Tibial nerve (tissue), 3 donors: ENCODE results near the gene ETNK2.

Experiments
- EP300 ChIP-seq, 2 donors: sonication (generic); formaldehyde crosslinking; IDR thresholded peaks; one replicate each; pipeline ENCODE4 v1.6.1; 2017; ENCODE audit warnings: antibody characterized with exemption in 2 of 2, mild to moderate bottlenecking in 1 of 2
- POLR2A ChIP-seq, 2 donors: fragments of 450-650 bp; IDR thresholded peaks; one replicate each; pipeline ENCODE4 v1.6.1; 2017; ENCODE audit warnings: antibody characterized with exemption in 2 of 2, mild to moderate bottlenecking in 2 of 2, moderate library complexity in 2 of 2

GRCh38 chr1:204087181-204087892, 64.5 kb downstream of the ETNK2 start:
- TF ChIP-seq EP300 (IDR thresholded peaks at IDR 0.05) (no peak), POLR2A (IDR thresholded peaks at IDR 0.05) (no peak)
